GM08714 (cell line): ENCODE results near the gene ALKBH8.
"Not testable (repeated sequence)": the region's sequence is repeated elsewhere in the genome, so short reads cannot be mapped to it uniquely, and the experiment has no call there.

ENCODE experiments used
- H3K4me3 ChIP-seq: fragments of 200-500 bp; sonication (Bioruptor generic); 2 replicates; pipeline ENCODE4 v1.5.1; 2014; ENCODE audit warnings: mild to moderate bottlenecking, low read length, inconsistent platforms
- ZNF274 ChIP-seq: IDR thresholded peaks from 2 replicates; pipeline ENCODE4 v1.6.1; 2012; ENCODE audit warnings: mild to moderate bottlenecking, low read depth, low read length

The ALKBH8 gene

DNA sequence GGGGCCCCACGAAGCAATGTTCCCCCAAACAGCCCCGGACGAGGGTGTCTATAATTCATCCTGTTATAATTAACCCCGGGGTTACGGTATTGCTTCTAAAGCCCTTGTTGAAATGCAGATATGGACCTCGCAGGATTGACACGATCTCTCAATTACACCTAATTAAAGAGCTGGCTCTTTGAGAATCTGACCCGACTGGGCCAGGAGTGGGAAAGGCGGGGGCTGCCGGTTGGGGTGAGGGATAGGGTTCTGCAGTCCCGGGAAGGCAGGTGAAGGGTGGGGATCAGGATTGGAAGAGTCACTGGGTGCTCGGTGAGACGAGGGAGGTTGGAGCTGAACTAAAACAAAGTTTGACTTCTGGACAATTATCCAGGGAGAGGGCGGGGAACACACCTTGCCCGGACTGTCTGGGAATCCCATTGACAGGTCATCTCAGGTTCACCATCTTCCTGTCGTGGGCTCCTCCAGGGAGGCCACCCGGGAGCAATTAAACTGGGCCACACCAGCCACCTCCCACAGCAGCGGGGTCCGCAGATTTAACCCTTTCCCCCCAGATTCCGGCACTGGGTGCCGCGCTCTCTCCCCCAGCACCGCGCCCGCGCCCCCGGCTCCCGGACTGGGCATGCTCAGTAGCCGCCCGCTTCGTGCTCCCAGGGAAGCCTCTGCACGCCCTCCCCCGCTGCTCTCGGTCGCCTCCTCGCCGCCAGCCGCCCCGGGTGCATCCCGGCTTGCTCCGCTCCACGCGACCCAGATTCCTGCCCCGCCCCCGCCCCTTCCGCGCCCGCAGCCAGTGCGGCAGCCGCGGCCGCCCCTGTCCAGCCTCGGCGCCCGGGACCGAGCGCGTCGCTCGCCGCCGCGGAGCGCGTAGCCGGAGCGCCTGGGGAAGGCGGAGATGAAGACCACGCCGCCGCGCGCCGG is 25.2 kb upstream of the ALKBH8 start, which contains the start of gene ELMOD1:
Gene ELMOD1 (plus strand): TSS at position 688 of the 918 bp plus-strand sequence. CDS start 27,043 bp downstream, outside the sequence.
- peak within 1 kb of the TSS; percentile 46; the same call in 1 of the 2 replicates for H3K4me3 ChIP-seq
- no peak for TF ChIP-seq ZNF274

DNA sequence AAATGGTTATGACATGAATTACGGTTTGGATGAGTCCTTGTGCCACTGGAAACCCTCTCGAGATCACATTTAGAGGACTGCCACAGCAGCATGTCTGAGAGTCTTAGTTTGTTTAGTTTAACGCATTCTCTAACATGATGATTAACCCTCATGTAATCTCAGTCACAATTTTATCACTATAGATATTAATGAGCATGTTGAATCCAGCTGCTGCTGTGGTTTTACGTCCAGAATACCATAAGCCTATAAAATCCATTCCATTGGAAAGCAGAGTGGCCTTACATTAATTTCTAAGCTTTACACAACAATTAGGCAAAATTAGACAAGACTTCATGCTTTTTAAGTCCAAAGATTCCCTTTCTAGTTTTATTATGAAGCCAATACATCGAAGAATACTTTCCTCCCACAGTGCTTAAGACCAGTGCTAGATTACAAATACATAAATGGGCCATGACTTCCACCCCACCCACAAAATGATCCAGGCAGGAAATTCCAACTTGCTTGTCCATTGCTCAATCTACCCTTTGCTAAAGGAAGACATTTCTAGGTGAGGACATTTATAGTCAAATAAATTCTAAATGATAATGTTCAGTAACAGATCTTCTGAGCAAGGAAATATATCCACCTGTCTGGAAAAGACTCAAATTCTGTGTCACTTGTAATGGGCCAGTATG is 21.9 kb upstream of the ALKBH8 start:
- H3K4me3 ChIP-seq = no peak overlapping the region
- no peak for TF ChIP-seq ZNF274

DNA sequence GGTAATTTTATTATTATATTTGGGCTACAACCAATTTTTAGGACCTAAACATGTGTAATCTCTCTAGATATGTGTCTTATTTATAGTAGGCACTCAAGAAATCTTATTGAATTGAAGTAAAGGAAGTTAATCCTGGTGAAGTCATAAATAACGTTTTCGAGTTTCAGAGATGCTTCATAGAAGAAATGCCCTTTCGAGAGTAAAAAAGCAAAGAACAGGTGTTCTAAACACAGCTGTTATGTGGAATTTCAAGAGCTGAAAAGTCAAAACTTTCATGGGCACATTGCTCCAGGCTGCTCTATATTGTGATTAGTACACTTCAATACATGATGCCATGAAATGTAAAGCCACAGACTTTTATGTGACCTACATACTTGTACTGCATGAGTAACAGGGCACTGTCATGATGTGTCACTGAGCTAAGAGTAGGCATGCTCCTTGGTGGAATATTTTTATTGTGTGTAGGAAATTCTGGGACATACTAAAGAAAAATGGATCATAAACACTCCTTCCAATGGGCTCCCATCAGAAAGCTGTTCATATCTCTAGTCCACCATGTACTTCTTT is 18.2 kb upstream of the ALKBH8 start:
- no peak for TF ChIP-seq ZNF274
- no peak overlapping the region for H3K4me3 ChIP-seq

DNA sequence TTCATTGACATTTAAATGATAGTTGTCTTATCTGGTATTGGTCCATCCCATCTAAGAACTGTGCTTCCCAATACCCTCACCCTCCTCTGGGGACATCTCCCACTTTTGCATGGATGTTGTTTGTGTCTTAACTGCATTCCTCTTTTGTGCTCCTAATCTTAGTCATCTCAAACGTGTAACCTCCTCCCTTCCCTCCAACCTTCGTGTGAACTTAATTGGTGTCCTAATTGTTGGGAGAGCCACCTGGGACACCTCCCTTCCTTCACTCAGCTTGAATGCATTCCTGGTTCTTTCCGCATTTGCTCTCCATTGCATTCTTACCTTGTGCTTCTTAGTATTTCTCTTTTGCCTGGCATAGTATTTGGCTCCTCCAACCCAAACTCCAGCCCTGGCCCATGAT is 15.6 kb upstream of the ALKBH8 start:
- no peak overlapping the region for H3K4me3 ChIP-seq
- TF ChIP-seq ZNF274 = no peak

DNA sequence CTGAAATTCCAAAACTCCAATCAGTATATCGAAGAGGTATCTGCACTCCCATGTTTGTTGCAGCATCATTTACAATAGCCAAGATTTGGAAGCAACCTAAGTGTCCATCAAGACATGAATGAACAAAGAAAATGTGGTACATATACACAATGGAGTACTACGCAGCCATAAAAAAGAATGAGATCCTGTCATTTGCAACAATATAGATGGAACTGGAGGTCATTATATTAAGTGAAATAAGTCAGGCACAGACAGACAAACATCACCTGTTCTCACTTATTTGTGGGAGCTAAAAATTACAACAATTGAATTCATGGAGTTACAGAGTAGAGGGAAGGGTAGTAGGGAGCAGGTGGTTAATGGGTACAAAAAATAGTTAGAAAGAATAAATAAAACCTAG is 13.6 kb upstream of the ALKBH8 start:
- H3K4me3 ChIP-seq = not testable (repeated sequence)

DNA sequence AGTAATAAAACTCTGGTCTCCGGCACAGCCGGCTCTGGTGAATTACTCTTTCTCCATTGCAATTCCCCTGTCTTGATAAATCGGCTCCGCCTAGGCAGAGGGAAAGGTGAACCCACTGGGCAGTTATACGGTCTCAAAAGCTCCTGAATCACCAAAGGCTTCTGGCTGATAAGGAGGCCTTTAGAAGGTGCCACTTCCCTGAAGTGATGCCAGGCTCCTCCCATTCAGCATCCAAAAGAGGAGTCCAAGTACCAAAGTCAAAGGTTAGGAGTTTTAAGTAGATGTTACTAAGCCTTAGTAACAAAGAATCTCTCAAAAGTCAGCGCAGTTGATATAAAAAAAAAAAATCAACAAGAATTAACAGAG is 11.8 kb upstream of the ALKBH8 start:
- no peak overlapping the region for H3K4me3 ChIP-seq
- no peak for TF ChIP-seq ZNF274

DNA sequence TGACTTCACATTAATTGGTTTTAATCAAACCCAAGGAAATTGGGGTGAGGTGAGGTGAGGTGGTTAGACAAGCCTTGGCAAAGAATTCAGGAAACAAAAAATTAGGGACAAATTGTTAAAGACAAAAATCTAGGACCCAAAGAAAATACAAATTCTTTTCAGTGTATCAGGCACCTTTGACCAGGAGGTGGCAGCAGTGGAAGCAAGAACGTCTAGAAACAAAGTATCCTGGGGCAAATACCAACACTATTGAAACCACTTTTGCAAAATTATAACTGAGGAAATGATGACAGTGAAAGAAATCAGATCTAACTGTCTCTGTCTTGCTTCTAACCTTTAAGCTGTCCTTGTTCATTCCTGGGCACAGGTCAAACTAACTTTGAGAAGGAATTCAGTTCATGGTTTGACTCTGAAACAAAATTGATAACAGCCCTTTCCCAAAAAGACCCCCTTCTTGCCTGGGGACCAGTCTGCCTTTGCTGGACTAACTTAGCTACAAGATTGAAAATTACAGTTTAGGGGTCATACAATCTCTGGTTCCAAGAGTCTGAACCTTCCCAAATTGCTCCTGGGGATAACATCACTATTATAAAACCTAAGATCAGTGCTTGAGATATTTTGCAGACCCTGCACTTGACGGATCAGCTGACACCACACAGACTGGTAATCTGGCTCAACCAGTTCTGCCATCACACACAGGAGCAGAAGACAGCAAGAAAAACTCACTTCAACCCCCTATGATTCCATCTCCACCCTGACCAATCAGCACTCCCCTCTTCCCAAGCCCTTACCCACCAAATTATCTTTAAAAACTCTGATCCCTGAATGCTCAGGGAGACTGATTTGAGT is 11.2 kb upstream of the ALKBH8 start:
- not testable (repeated sequence) for H3K4me3 ChIP-seq

DNA sequence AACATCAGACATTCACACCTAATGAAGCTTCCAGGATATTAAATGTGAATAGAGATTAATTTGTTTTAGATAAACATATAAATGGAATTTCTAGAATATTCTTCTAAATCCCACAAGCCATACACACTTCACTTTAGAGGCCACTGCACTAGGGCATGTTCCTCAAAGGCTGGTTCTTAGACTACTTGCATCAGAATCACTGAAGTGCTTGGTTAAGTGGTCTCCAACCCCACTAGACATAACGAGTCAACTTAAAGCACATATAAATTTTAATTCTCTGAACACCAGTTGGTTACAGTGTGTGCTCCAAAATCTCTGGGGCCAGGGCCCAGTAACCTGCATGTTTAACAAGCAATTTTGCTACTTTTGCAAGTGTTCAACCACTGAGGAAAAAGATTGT is 7.9 kb upstream of the ALKBH8 start:
- TF ChIP-seq ZNF274 = no peak
- no peak overlapping the region for H3K4me3 ChIP-seq

DNA sequence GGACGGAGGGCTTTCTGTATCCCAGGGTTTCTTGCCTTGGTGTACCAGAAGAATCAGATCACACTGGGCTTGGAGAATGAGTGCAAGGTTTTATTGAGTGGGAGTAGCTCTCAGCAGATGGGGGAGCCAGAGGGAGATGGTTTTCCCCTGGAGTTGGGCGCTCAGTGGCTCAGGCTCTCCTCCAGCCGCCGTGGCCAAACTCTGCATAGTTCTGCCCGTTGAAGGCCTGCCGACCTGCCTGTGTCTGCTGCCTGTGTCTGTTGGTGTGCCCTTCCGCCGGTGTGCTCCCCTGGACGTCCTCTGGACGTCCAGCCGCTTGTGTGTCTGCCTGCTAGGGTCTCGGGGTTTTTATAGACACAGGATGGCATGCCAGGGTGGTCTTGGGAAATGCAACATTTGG is 4.5 kb upstream of the ALKBH8 start:
- TF ChIP-seq ZNF274 = no peak
- no peak overlapping the region for H3K4me3 ChIP-seq

DNA sequence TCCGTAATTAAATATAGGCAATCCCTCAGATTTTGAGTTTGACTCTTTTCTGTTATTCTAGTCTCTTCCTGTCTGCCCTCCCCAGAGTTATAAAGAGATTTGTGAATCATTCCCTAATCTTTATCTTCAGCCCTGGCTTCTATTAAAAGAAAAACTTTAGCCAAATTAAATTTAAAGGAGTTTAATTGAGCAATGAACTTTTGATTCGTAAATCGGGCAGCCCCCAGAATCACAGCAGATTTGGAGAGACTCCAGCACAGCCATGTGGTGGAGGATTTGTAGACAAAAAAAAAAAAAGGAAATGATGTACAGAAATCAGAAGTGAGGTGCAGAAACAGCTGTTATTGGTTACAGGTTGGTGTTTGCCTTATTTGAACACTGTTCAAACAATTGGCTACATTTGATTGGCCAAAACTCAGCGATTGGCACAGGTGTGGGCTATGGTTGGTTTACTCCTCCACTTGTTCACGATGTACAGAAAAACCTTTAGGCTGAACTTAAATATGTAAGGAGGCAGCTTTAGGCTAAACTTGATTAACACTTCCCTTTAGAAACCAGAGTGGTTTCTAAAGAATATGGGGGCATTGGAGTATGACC is 2.3 kb upstream of the ALKBH8 start:
- no peak for TF ChIP-seq ZNF274
- no peak overlapping the region for H3K4me3 ChIP-seq

DNA sequence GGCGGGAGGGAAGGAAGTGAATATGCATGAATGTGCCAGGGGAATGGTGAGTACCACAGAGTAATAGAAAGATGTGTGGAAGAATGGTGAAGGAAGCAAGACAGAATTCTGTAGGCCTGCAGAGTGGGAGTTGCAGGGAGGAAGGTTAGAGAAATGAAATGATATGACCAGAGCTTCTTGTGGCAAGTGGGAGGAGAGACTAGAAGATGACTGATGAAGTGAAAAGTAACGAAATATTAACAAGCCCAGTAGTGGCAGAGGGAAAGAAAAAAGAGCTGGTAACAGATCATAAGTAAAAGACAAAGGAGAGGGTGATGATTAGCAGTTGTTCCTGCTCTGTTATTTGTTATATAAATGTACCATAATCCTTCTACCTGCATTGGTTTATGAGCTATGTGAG is 1.0 kb upstream of the ALKBH8 start:
- no peak for TF ChIP-seq ZNF274
- no peak overlapping the region; the same call in 1 of the 2 replicates for H3K4me3 ChIP-seq

DNA sequence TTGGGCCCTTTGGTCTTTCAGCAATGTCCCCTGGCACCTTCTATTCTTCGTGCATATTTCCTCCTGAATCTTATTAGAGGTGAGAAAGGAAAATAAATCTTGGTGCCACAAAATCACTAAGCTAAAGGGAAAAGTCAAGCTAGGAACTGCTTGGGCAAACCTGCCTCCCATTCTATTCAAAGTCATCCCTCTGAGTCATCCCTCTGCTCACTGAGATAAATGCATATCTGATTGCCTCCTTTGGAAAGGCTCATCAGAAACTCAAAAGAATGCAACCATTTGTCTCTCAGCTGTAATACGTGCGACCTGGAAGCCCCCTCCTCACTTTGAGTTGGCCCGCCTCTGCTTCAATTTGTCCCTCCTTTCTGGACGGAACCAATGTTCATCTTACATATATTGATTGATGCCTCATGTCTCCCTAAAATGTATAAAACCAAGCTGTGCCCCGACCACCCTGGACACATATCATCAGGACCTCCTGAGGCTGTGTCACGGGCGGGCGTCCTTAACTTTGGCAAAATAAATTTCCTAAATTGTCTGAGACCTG is 493 bp upstream of the ALKBH8 start:
- H3K4me3 ChIP-seq = peak overlapping the region; percentile 71

DNA sequence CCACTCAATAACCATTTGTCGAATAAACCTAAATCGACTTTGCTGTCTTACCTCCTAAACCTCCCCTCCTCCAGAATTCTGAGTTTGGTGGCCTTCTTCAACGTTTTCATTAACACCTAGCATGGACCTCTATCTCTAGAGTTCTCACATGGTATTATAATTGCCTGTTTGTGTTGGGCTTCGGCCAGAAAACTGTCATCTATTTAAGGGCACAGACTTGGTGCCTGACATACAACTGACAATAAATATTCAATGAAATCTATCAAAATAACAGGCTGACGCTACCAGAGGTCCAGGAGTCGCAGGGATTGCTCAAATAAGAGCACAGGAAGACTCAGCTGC is 687 bp downstream of the ALKBH8 start:
- peak overlapping the region; percentile 71 for H3K4me3 ChIP-seq
- TF ChIP-seq ZNF274 = no peak

DNA sequence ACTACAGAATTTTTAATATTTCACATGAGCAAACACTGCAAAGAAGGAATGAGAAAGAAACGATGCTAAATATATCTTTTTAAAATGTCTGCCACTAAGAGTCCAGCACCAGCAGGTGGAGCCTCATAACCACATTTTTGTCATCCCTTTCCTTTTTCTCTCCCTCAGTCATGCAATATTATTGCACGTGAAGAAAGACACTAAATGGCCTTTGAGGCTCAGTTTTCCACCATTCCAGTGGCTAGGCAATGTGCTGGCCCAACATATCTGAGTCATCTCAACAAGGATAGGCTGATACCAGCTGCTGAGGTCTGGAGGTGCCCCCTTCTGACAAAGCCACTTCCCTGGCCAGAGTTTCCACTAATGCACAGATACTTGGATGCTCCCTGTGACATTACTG is 1.8 kb downstream of the ALKBH8 start:
- TF ChIP-seq ZNF274 = no peak
- H3K4me3 ChIP-seq = peak overlapping the region; percentile 13; the same call in 1 of the 2 replicates
